Progenitor cell of endocrine pancreas (in vitro differentiated cells): ENCODE data around the gene DDX5. TPM values are rescaled to one million over a fixed set of nuclear protein-coding genes. Genes with fewer than 3 reads are reported as not detected.

Experiments used
- DNase-seq: peaks from one replicate; pipeline ENCODE4 v3.0.0; 2021; ENCODE audit warnings: low spot score; ENCODE audit not compliant: unreplicated experiment
- H3K27ac Mint-ChIP-seq: 2 replicates; pipeline ENCODE4 v1.8.0; 2021; ENCODE audit warnings: mild to moderate bottlenecking, moderate library complexity, mixed read lengths
- H3K27me3 Mint-ChIP-seq: 2 replicates; pipeline ENCODE4 v1.8.0; 2021; ENCODE audit warnings: mixed read lengths
- H3K36me3 Mint-ChIP-seq: 2 replicates; pipeline ENCODE4 v1.8.0; 2022; ENCODE audit warnings: mixed read lengths; ENCODE audit not compliant: insufficient read depth
- H3K4me1 Mint-ChIP-seq: 2 replicates; pipeline ENCODE4 v1.8.0; 2021; ENCODE audit warnings: low read depth, mixed read lengths
- H3K4me3 Mint-ChIP-seq: 2 replicates; pipeline ENCODE4 v1.8.0; 2021; ENCODE audit warnings: low read depth, mild to moderate bottlenecking, moderate library complexity, mixed read lengths
- H3K9me3 Mint-ChIP-seq: 2 replicates; pipeline ENCODE4 v1.8.0; 2021; ENCODE audit warnings: low read depth, mixed read lengths
- CTCF ChIP-seq: fragments of 200-600 bp; sonication (generic); IDR thresholded peaks from one replicate; pipeline ENCODE4 v1.5.0; 2021; ENCODE audit warnings: antibody characterized with exemption, mild to moderate bottlenecking; ENCODE audit not compliant: unreplicated experiment
- total RNA-seq: library from RNA; stranded (reverse); gene quantifications from 2 replicates; pipeline ENCODE4 v1.2.1, GENCODE V29; 2021

The DDX5 gene
- total RNA-seq, 1 donor from 2014 or later, result 925 TPM

- H3K36me3 Mint-ChIP-seq, result peaks cover 29% of the 10 kb centered on the region
- H3K4me3 Mint-ChIP-seq, result no peak overlapping the region
- H3K9me3 Mint-ChIP-seq, result no peaks in the 10 kb centered on the region
- no peaks in the 10 kb centered on the region for H3K4me1 Mint-ChIP-seq
- no peak for DNase-seq
- no peak overlapping the region for H3K27ac Mint-ChIP-seq
- H3K27me3 Mint-ChIP-seq, result no peaks in the 10 kb centered on the region
- TF ChIP-seq CTCF, result no peak
These were observed 9.7 kb upstream of the DDX5 start for GRCh38 chr17:64515829-64516228.

- H3K27me3 Mint-ChIP-seq, result no peaks in the 10 kb centered on the region
- no peak for DNase-seq
- no peak for TF ChIP-seq CTCF
- H3K4me3 Mint-ChIP-seq, result no peak overlapping the region
- H3K9me3 Mint-ChIP-seq, result no peaks in the 10 kb centered on the region
- no peak overlapping the region for H3K27ac Mint-ChIP-seq
- peaks cover 32% of the 10 kb centered on the region for H3K36me3 Mint-ChIP-seq
- no peaks in the 10 kb centered on the region for H3K4me1 Mint-ChIP-seq
These were observed 9.3 kb upstream of the DDX5 start for GRCh38 chr17:64515419-64515818.

DNA sequence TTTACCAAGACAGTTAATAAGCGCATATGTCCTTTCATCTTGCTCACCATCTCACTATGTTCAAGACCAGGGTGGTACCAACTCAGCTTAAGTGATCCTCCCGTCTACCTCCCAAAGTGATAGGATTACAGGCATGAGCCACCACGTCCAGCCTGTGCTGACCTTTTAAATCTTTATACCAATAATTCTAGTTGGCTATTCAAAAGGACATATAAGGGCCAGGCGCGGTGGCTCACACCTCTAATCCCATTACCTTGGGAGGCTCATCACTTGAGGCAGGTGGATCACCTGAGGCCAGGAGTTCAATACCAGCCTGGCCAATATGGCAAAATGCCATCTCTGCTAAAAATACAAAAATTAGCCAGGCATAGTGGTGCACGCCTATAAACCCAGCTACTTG is 3.1 kb upstream of the DDX5 start:
- H3K27me3 Mint-ChIP-seq, result no peaks in the 10 kb centered on the region

DNA sequence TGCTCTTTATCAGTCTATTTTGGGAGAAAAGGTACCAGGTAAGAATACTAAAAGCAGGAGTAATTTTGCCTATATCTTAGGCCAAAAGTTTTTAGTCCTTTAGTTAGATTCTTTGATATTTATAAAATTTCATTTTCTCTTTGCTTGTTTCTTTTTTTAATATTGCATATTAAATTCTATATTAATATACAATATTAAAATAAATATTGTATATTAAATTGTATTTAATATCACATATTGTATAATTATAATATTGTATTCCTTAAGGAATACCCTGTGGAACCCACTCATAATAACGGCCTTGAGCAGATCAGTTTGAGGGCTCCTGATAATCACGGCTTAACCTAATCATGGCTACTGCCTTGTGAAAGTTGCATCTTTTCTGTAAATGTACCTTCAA is 2.6 kb upstream of the DDX5 start:
- H3K36me3 Mint-ChIP-seq, result peaks cover 34% of the 10 kb centered on the region
- H3K27me3 Mint-ChIP-seq, result no peaks in the 10 kb centered on the region
- H3K4me3 Mint-ChIP-seq, result peak overlapping the region; percentile 98
- no peaks in the 10 kb centered on the region for H3K9me3 Mint-ChIP-seq
- TF ChIP-seq CTCF, result no peak
- no peak for DNase-seq
- H3K27ac Mint-ChIP-seq, result peak overlapping the region; percentile 56
- peaks cover 22% of the 10 kb centered on the region for H3K4me1 Mint-ChIP-seq

More for the DNA sequence above, 3.1 kb upstream of the DDX5 start:
- DNase-seq, result no peak
- H3K4me3 Mint-ChIP-seq, result peak overlapping the region; percentile 56
- H3K4me1 Mint-ChIP-seq, result peaks cover 18% of the 10 kb centered on the region
- no peaks in the 10 kb centered on the region for H3K9me3 Mint-ChIP-seq
- no peak for TF ChIP-seq CTCF
- no peak overlapping the region for H3K27ac Mint-ChIP-seq
- peaks cover 33% of the 10 kb centered on the region for H3K36me3 Mint-ChIP-seq

- Mint-ChIP-seq H3K4me3 (peak overlapping the region; percentile 98), H3K4me1 (peaks cover 27% of the 10 kb centered on the region), H3K36me3 (peaks cover 40% of the 10 kb centered on the region), H3K27ac (peak overlapping the region; percentile 100), H3K9me3 (no peaks in the 10 kb centered on the region), H3K27me3 (no peaks in the 10 kb centered on the region)
- peak; percentile 40 for TF ChIP-seq CTCF
- no peak for DNase-seq
These were observed 1.3 kb upstream of the DDX5 start for GRCh38 chr17:64507413-64507782.
